NCI-H1048 (cell line): ENCODE data around the gene ARHGAP15.
A peak's percentile ranks its signal among the peaks of the same experiment; 100 is the strongest.

Experiments
- DNase-seq: peaks from one replicate; lab custom pipeline; 2025; lab: John Stamatoyannopoulos, UW

ARHGAP15 gene

GRCh38 chr2:143482771-143483170 lies 353.6 kb downstream of the ARHGAP15 start:
- DNase-seq: no peak

DNA sequence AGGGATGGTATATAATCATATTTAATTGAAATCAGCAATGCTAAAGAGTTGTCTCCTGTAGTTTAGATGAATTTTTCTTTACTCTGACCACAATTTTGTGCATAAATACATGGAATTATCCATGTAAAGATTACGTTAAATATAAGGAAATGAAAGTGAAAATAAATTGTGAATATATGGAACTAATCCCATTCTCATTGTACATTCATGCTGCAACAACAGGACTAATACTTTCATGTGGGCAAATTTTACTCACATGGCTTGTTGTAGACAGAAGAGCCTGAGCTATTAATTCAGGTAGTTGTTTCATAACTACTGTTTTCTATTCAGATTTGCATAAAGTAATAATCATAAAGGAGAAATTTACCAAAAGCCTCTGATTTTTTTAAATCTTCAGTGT lies 357.8 kb downstream of the ARHGAP15 start:
- no peak for DNase-seq

- DNase-seq: no peak
Measured at GRCh38 chr2:143489145-143489544, 359.9 kb downstream of the ARHGAP15 start.

DNA sequence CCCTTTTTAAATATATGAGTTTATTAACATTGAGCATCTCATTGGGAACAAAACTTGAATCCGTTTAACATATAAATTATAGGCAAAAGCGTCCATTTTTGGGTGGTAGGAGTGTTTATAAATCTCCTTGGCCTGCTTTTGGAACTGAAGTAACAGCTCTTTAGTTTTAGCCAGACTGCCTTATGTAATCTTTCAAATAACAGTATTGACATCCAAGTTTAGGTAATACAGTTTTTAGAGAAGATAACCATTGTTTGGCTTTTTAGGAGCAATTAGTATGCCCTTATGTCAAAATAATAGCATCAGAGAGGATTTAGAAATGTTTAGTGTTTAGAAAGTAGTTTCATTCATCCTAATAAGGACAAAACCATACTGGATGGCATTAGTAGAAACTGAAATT lies 361.9 kb downstream of the ARHGAP15 start:
- no peak for DNase-seq

DNA sequence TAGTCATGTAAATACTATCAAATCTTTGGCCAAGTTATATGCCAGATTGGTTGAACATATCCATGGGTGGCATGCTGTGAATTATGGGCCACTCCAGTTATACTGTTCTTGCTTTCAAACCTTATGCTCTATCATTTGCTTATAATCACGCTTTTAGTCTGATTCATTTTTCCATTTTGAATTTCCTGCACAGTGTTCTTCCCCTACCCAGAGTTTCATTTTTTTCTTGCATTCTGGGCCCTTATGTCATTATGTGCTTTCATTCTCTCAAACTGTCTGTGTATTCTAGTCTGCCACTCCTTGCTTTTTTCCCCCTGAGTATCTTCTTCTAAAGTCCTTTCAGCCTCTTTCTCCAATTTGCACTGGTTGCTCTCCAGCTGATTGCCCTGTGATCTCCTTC lies 364.1 kb downstream of the ARHGAP15 start:
- no peak for DNase-seq

- DNase-seq: no peak
Measured at GRCh38 chr2:143497726-143498125, 368.5 kb downstream of the ARHGAP15 start.

GRCh38 chr2:143498496-143498895 lies 369.3 kb downstream of the ARHGAP15 start:
- no peak for DNase-seq

DNA sequence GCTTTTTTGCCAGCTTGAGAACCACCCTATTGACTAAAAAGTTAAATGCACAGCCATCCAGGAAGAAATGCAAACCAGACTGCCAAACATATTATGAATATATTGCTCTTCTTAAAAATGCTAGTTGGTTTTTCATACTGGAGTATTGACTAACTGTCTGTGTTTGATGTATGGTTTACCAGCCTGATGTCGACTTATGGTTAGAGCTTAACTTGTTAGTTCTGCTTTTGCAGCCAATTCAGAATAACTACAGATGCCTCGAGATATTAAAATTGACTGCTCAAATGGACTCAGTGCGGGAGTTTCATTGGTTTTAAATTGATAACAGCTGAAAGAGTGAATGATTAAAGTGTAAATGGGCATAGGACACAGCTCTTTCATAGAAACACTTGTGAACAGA lies 369.8 kb downstream of the ARHGAP15 start:
- no peak for DNase-seq

- DNase-seq: no peak
Measured at GRCh38 chr2:143501106-143501676, 372.0 kb downstream of the ARHGAP15 start.

DNA sequence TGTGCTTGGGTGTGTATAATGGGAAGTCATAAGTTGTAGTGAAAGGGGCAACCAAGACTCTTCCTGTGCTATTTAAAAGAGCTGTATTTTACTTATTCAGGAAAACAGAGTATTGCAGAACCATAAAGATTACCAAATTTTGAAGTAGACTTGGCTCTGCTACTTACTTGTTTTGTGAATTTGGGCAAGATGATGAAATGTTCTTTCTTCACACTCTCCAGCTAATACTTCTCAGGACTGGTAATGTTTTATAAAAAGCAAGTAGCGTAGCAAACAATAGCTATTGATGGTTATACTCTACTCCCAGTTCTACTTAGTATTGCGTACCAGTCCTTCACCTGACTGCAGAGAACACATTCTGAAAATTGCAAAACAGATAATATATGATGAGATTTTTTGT lies 374.1 kb downstream of the ARHGAP15 start:
- no peak for DNase-seq

- no peak for DNase-seq
Measured at GRCh38 chr2:143504397-143504796, 375.2 kb downstream of the ARHGAP15 start.

GRCh38 chr2:143505542-143505941 lies 376.3 kb downstream of the ARHGAP15 start:
- DNase-seq: no peak

DNA sequence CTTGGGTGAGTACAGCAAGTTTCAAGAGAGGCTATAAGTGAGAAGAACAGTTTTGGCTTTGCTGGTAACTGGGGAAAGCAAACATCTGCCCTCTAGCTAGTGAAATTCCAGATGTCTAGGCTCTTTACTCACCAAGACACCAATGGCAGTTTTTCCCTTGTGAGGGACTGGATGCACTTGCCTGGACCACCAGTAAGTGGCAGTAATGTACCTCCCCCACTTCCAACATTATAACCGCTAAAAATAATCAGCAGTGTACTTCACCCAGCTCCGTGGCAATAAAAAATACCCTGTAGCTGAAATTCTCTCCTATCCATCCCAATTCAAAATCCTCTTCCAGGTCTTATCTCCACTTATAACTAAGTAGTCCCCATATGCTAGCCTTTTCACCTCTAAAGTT lies 383.9 kb downstream of the ARHGAP15 start:
- DNase-seq: peak; percentile 43

- no peak for DNase-seq
Measured at GRCh38 chr2:143514413-143514812, 385.2 kb downstream of the ARHGAP15 start.

DNA sequence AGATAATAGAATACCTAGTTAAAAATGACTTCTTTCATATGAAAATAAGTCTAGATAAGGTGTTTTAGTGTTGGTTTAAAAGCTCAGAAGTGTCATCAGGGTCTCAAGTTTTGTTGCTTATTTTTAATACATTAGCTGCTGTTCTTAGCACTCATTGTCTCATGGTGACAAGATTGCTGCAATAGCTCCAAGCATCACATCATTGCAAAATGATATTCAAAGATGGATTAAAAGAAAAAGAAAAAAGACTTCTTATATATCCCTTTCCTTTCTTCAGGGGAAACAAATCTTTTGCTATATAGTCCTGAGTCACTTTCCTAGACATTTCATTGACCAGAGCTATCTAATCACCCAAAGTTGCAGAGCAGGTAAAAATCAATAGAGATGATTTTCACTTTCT lies 386.1 kb downstream of the ARHGAP15 start:
- DNase-seq: no peak

- DNase-seq: no peak
Measured at GRCh38 chr2:143519521-143519920, 390.3 kb downstream of the ARHGAP15 start.

- DNase-seq: no peak
Measured at GRCh38 chr2:143521396-143521795, 392.2 kb downstream of the ARHGAP15 start.

DNA sequence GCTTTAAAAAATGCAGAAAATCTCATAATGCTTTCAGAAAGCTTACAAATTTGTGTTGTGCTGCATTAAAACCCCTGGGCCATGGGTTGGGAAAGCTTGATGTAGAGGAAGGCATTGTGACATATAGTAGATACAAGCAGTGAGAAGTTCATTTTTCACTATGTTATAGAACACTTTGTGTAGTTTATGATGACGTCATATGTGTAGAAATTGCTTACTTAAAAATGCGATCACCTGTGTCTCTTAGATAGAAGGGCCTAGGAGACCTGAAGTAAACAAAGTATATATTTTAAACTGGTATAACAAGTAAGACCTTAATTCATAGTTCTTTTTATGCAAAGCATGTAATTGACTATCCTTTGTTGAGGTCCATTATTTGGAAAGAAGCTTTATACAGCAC lies 393.5 kb downstream of the ARHGAP15 start:
- no peak for DNase-seq

DNA sequence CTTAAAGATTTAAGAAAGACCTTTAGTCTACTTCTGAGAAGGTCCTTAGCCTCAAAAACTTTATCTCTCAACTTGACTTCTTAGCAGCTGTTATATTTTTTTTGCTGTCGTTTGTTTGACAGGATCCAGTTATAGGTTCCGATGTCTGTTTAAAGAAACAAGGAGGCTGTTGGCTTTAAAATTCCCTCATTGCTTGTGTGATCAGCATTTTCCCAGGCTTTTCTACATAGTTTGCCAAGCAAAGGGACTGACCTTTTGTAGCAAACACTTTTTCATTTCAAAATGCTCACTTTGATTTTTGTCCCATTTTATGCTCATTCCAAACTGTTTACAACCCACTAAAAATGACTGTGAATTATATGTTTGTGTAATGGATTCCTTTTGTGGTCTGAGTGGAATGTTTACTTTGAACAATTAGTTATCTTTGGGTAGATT lies 394.9 kb downstream of the ARHGAP15 start:
- no peak for DNase-seq

DNA sequence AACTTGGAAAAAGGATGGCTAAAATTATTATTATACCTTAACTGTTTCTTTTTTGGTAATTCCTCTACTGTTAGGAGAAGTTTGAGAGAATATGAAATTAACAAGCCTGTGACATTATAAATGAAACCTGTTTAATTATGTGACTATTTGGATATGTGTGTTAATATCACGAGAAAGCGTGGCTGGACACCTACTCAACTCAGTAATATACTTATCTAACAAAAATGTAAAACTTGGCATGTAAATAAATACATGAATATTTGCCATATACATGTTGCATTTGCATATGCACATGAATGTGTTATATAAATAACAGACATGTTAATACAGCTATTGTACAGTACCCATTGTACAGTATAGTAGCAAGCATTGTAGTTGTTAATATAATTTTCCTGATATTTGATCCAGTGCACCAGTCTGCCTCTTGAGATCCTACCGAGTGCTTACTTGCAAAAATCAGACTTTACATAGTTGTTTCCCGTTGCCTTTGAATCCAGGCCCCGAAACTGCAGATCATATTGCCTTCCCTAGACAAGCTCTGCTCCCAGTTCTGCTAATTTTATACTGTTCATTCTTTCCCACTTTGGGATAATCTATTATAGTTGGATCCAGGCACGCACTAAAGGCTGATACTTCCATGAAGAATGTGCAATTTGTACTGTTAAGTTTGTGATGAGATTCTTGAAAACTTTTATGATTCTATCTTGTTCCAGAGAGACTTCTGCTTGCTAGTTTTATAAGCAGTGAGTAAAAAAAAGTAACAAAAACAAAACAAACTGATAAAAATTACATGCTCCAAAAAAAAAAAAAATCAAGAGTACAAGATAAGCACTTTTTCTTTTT lies 395.6 kb downstream of the ARHGAP15 start:
- no peak for DNase-seq

DNA sequence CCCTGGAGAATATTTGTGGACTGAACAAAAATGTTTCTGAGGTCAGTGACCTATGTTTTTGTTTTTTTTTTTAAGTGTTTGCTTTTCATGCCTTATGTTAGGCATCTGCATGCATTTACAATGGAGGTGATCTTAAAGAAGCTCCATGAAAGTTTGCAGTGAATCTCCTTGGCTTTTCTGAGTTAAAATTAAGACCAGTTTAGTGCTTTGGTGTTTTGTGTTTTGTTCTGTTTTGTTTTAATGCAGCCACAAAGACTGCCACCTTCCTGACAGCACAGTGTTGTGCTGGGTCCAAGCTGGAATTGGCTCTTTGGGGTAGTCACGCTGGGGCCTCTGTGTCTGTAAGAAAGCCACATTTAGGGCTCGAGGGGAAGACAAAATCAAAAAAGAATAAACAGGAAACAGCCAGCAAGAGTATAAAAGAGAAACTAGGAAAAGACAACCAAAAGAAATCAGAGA lies 396.2 kb downstream of the ARHGAP15 start:
- DNase-seq: no peak

DNA sequence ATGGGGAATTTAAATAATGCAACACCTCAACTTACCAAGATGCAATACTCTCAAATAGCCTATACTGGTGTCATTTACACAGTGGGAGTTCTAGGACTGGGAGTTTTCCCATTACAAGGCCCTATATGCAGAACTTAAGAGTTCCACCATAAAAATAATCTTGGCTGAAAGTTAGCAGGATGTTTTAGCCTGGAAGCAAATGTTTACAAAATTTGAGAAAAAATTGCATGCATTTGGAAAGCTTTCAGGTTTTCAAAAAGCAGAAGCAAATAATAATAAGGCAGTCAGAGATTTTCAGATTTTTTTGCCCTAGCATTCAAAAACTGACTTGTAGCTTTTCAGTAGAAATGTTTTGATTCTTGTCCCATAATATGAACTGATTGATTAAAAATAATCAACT lies 397.3 kb downstream of the ARHGAP15 start:
- no peak for DNase-seq

DNA sequence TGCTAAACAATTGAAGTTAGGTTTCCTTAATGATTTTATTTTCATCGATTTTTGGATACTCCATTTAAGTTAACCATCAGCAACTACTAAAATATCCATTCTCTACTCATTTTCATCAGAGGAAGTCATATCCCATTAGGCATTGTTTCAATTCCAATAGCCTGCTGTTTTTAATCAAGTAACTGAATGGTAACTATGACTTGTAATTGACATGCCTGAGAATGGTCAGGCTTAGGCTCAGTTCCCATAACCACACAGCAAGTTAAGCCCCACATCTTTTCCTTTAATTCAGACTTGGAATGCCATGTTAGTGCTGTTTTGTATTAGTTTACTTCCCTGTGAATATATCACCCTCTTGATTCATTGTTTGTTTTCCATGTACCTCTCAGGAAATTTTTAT lies 398.8 kb downstream of the ARHGAP15 start:
- DNase-seq: no peak
